ENCODE data around the gene SPG11. TPM values are rescaled to one million over a fixed set of nuclear protein-coding genes. Genes with fewer than 3 reads are reported as not detected.
"Not testable (repeated sequence)": the region's sequence is repeated elsewhere in the genome, so short reads cannot be mapped to it uniquely, and the experiment has no call there.

SPG11 gene
- polyA plus RNA-seq, 3 donors: 70.8 to 71.2 (median 71.1) TPM

- no peak for DNase-seq (ENCODE audit: low read depth in 3 of 3, low spot score in 2 of 3)
These were observed 26.5 kb downstream of the SPG11 start for GRCh38 chr15:44636976-44637375.

- DNase-seq (ENCODE audit: low read depth in 3 of 3, low spot score in 2 of 3): no peak
These were observed 29.9 kb downstream of the SPG11 start for GRCh38 chr15:44633603-44634002.

GRCh38 chr15:44625286-44625685 is 38.2 kb downstream of the SPG11 start:
- DNase-seq (ENCODE audit: low read depth in 3 of 3, low spot score in 2 of 3): not testable (repeated sequence)

GRCh38 chr15:44623178-44623577 is 40.3 kb downstream of the SPG11 start:
- DNase-seq (ENCODE audit: low read depth in 3 of 3, low spot score in 2 of 3): no peak

GRCh38 chr15:44620081-44620480 is 43.4 kb downstream of the SPG11 start:
- no peak for DNase-seq (ENCODE audit: low read depth in 3 of 3, low spot score in 2 of 3)

- DNase-seq (ENCODE audit: low read depth in 3 of 3, low spot score in 2 of 3): no peak
These were observed 46.5 kb downstream of the SPG11 start for GRCh38 chr15:44616974-44617373.

- no peak for DNase-seq (ENCODE audit: low read depth in 3 of 3, low spot score in 2 of 3)
These were observed 56.7 kb downstream of the SPG11 start for GRCh38 chr15:44606740-44607139.

GRCh38 chr15:44603126-44603525 is 60.3 kb downstream of the SPG11 start:
- no peak for DNase-seq (ENCODE audit: low read depth in 3 of 3, low spot score in 2 of 3)

GRCh38 chr15:44598892-44599291 is 64.6 kb downstream of the SPG11 start:
- DNase-seq (ENCODE audit: low read depth in 3 of 3, low spot score in 2 of 3): no peak

GRCh38 chr15:44598066-44598465 is 65.4 kb downstream of the SPG11 start:
- DNase-seq (ENCODE audit: low read depth in 3 of 3, low spot score in 2 of 3): no peak

- DNase-seq (ENCODE audit: low read depth in 3 of 3, low spot score in 2 of 3): no peak
These were observed 66.9 kb downstream of the SPG11 start for GRCh38 chr15:44596511-44597010.

- DNase-seq (ENCODE audit: low read depth in 3 of 3, low spot score in 2 of 3): no peak
These were observed 67.6 kb downstream of the SPG11 start for GRCh38 chr15:44595656-44596510.

- DNase-seq (ENCODE audit: low read depth in 3 of 3, low spot score in 2 of 3): no peak
These were observed 68.2 kb downstream of the SPG11 start for GRCh38 chr15:44595246-44595645.

- DNase-seq (ENCODE audit: low read depth in 3 of 3, low spot score in 2 of 3): no peak
These were observed 70.3 kb downstream of the SPG11 start for GRCh38 chr15:44593042-44593736.

- DNase-seq (ENCODE audit: low read depth in 3 of 3, low spot score in 2 of 3): no peak
These were observed 72.1 kb downstream of the SPG11 start for GRCh38 chr15:44591326-44591725.

GRCh38 chr15:44588541-44588940 is 74.9 kb downstream of the SPG11 start:
- no peak for DNase-seq (ENCODE audit: low read depth in 3 of 3, low spot score in 2 of 3)

- DNase-seq (ENCODE audit: low read depth in 3 of 3, low spot score in 2 of 3): no peak
These were observed 77.8 kb downstream of the SPG11 start for GRCh38 chr15:44585633-44586032.

- DNase-seq (ENCODE audit: low read depth in 3 of 3, low spot score in 2 of 3): no peak
These were observed 79.2 kb downstream of the SPG11 start for GRCh38 chr15:44584162-44584749.

- DNase-seq (ENCODE audit: low read depth in 3 of 3, low spot score in 2 of 3): no peak
These were observed 83.4 kb downstream of the SPG11 start for GRCh38 chr15:44580105-44580504.

GRCh38 chr15:44574734-44575133 is 88.7 kb downstream of the SPG11 start:
- DNase-seq (ENCODE audit: low read depth in 3 of 3, low spot score in 2 of 3): no peak

GRCh38 chr15:44573386-44573785 is 90.1 kb downstream of the SPG11 start:
- no peak for DNase-seq (ENCODE audit: low read depth in 3 of 3, low spot score in 2 of 3)
